Mucosa of rectum (tissue), 2 donors: ENCODE data around the gene HHAT.

Source experiments
- H3K27ac ChIP-seq, 2 donors: one replicate each; pipeline ENCODE4 v1.7.0; 2013; ENCODE audit warnings: inconsistent platforms in 2 of 2, low read depth in 2 of 2, low read length in 2 of 2
- H3K27me3 ChIP-seq, 2 donors: one replicate each; pipeline ENCODE4 v1.7.0; 2013; ENCODE audit warnings: low read length in 2 of 2; ENCODE audit not compliant: control insufficient read depth in 2 of 2, insufficient read depth in 2 of 2
- H3K36me3 ChIP-seq, 2 donors: one replicate each; pipeline ENCODE4 v1.7.0; 2013; ENCODE audit warnings: low read length in 2 of 2; ENCODE audit not compliant: control insufficient read depth in 2 of 2, insufficient read depth in 2 of 2
- H3K4me1 ChIP-seq, 2 donors: one replicate each; pipeline ENCODE4 v1.7.0; 2013; ENCODE audit warnings: low read length in 2 of 2, mild to moderate bottlenecking in 1 of 2; ENCODE audit not compliant: control insufficient read depth in 2 of 2, insufficient read depth in 2 of 2
- H3K4me3 ChIP-seq, 2 donors: one replicate each; pipeline ENCODE4 v1.7.0; 2013; ENCODE audit warnings: low read length in 2 of 2
- H3K9ac ChIP-seq, 2 donors: one replicate each; pipeline ENCODE4 v1.7.0; 2013; ENCODE audit warnings: low read length in 2 of 2, low read depth in 1 of 2, mild to moderate bottlenecking in 1 of 2
- H3K9me3 ChIP-seq, 2 donors: one replicate each; pipeline ENCODE4 v1.7.0; 2013; ENCODE audit warnings: low read length in 2 of 2; ENCODE audit not compliant: control insufficient read depth in 2 of 2
- donor health status: healthy.
- donor health status: Normal muscosa, but diverticular disease.

Gene HHAT

DNA sequence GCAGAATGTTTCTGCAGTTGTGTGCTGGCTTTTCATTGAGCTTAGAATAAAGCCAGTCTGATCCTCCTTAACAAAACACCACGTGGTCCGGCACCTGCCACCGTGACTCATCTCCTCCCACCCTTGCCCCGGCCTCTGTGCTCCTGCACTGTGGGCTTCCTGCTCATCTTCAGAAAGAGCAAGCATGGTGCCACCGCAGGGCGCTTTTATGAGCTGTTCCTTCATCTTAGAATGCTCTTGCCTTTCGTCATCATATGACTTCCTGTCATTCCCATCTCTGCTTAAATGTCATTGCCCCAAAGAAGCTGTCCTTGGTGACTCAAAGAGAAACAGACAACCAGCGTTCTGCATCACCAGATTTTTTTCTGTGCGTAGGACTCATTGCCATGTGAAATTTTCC, 117.8 kb downstream of the HHAT start:
- no peak overlapping the region for H3K9ac ChIP-seq
- no peak overlapping the region for H3K4me3 ChIP-seq
- no peaks in the 10 kb centered on the region for H3K36me3 ChIP-seq
- H3K27ac ChIP-seq, result no peak overlapping the region
- H3K9me3 ChIP-seq, result no peaks in the 10 kb centered on the region
- no peaks in the 10 kb centered on the region for H3K27me3 ChIP-seq
- no peaks in the 10 kb centered on the region for H3K4me1 ChIP-seq

DNA sequence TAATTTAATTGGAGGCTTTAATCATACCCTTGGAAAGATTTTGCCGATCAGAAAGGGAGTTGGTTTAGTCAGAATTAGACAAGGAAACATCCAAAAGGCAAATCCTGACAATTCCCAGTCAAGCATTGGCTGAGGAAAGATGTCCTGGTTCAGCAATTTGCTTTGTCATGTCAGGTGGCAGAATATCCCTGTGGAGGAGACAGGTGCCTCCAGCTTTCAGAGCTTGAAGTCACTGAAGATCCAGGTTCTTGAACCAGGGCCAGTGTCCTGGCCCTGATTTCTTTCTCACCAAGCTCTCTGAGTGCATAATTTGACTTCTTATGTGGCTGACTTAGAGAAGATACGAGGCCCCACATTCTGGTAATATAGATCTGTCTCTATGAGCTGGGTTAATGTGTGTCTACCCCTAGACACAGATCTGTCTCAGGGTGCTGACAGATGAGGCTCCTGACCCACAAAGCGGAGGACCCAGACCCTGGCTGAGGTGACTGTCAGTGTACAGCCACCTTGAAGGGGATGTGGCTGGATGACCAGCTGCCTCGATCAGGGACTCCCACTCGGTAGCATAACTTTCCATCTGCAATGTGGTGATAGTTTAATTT, 118.9 kb downstream of the HHAT start:
- Histone ChIP-seq H3K27me3 (no peaks in the 10 kb centered on the region), H3K36me3 (no peaks in the 10 kb centered on the region), H3K4me3 (no peak overlapping the region), H3K27ac (no peak overlapping the region), H3K9ac (no peak overlapping the region), H3K9me3 (no peaks in the 10 kb centered on the region), H3K4me1 (no peaks in the 10 kb centered on the region)

DNA sequence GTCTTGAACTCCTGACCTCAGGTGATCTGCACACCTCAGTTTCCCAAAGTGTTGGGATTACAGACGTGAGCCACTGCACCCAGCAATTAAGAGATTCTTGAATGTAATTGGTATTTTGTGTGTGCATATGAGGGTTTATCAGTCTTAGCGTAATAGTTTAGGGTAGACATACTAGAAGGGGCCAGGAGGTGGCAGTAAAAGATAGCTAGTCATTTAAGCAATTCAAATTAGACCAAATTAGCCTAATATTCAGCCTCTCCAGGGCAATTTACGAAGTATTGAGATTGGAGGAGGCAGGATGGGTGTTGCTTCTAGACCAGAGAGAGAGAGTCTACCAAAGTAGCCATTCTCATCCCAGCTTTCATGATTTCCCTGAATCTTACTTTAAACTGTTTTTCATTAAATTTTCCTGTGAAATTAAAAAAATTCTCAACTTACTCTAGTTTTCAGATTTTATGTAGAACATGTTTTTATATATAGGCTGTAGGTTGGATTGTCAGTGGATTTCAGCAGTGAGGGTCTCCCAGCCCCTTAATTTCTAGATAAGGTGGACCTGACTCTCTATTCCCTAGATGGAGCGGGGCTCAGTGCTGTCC, 119.7 kb downstream of the HHAT start:
- Histone ChIP-seq H3K4me1 (no peaks in the 10 kb centered on the region), H3K27ac (no peak overlapping the region), H3K27me3 (no peaks in the 10 kb centered on the region), H3K9ac (no peak overlapping the region), H3K9me3 (no peaks in the 10 kb centered on the region), H3K36me3 (no peaks in the 10 kb centered on the region), H3K4me3 (no peak overlapping the region)

DNA sequence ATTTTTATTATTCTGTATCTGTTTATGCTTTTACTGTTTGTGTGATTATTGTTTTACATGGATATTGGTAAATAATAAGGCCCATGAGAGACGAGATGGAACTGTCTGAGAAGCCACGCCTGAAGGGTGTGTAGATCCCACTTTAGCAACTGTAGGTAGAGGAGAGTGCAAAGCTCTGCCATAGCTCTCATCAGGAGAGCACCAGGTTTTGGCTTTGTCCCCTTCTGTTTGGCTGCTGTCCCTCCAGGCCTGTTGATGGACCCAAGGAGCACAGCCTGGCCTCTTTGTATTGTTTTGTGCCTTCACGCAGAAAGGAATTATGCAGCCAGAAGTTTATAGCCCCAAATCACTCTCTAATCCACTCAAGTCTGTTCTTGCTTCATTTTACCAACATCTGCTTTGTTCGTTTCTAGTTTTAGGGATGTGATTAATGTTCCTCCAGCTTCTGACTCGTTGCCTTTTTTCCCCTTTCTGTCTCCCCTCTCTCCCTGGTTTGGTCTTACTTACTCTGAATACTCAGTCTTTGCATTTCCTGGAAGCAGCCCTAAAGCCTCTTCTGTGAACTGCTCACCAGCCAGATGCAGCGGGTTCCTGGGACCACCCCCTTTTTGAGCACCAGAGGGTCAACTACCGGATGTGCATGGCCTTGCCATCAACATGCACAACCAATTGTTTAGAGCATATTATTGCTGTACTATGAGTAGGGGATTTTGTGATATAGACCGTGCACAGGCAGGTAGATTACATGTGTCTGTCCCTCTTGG, 127.3 kb downstream of the HHAT start:
- no peak overlapping the region for H3K9ac ChIP-seq
- H3K27ac ChIP-seq, result no peak overlapping the region
- H3K4me1 ChIP-seq, result no peaks in the 10 kb centered on the region
- H3K4me3 ChIP-seq, result no peak overlapping the region
- no peaks in the 10 kb centered on the region for H3K9me3 ChIP-seq
- H3K36me3 ChIP-seq, result no peaks in the 10 kb centered on the region
- H3K27me3 ChIP-seq, result no peaks in the 10 kb centered on the region

DNA sequence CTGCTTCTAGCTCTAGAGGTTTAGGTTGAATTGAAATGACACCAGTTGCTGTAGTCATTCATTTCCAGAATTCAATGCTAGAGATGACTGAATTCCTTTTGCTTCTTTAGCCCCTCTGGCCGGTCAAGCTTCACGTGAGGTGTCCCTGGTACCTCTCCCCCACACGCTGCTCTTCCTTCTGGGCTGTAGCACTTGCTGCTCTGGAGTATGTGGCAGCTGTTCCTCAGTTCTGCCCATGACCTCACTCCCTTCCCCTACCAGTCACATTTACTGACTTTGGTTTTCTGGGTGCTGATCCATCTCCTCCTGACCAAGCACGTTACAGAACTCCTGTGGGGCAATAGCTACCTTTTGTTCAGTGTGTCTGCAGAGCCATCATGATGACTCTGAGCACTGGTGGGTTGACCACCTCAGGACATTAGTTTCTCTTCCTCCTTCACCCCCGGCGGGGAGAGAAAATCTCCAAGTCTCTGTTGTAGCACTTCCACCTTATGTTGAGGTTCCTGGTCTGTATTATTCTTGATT, 128.1 kb downstream of the HHAT start:
- Histone ChIP-seq H3K4me3 (no peak overlapping the region), H3K27ac (no peak overlapping the region), H3K4me1 (no peaks in the 10 kb centered on the region), H3K9ac (no peak overlapping the region), H3K9me3 (no peaks in the 10 kb centered on the region), H3K27me3 (no peaks in the 10 kb centered on the region), H3K36me3 (no peaks in the 10 kb centered on the region)

DNA sequence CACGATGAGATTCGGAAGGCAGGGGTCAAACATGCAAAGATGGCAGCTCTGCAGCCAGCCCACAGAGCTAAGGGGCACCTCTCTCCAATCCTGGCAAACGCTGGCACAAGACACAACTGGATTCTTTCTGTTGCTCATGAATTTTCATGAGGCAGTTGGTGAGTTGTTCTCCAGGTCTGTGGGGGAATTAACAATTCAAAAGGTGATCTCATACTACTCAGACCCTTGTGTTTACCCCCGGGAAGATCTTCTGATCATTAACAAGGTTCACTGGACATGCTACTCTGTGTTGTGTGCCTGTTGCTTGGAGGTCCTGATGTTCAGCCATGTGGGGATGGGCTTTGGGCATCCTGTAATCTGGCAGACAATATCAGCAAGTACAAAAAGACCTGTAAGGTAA, 128.9 kb downstream of the HHAT start:
- no peaks in the 10 kb centered on the region for H3K4me1 ChIP-seq
- H3K27me3 ChIP-seq, result no peaks in the 10 kb centered on the region
- no peak overlapping the region for H3K27ac ChIP-seq
- no peaks in the 10 kb centered on the region for H3K36me3 ChIP-seq
- no peak overlapping the region for H3K4me3 ChIP-seq
- no peak overlapping the region for H3K9ac ChIP-seq
- no peaks in the 10 kb centered on the region for H3K9me3 ChIP-seq

DNA sequence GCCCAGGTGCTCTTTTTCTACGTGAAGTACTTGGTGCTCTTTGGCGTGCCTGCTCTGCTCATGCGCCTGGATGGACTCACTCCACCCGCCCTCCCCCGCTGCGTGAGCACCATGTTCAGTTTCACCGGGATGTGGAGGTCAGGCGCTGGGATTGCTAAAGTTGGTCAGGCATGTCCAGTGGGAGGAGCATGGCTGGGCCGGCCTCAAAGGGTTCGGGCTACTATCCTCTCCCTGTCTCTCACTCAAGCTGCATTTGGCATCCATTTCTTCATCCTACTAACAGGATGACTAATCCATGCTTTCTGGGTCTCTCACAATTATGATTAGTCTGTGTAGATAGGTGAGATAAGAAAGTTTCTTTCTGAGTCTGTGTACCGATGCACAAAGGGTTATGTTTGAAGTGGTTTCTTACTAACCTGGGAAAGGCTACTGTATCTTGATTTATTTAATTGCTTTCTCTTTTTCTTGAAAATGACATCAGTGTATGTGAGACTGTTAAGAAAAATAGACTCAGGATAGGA, 135.9 kb downstream of the HHAT start:
- H3K4me3 ChIP-seq, result no peak overlapping the region
- H3K9ac ChIP-seq, result no peak overlapping the region
- H3K27ac ChIP-seq, result no peak overlapping the region
- no peaks in the 10 kb centered on the region for H3K27me3 ChIP-seq
- no peaks in the 10 kb centered on the region for H3K9me3 ChIP-seq
- no peaks in the 10 kb centered on the region for H3K4me1 ChIP-seq
- H3K36me3 ChIP-seq, result no peaks in the 10 kb centered on the region

DNA sequence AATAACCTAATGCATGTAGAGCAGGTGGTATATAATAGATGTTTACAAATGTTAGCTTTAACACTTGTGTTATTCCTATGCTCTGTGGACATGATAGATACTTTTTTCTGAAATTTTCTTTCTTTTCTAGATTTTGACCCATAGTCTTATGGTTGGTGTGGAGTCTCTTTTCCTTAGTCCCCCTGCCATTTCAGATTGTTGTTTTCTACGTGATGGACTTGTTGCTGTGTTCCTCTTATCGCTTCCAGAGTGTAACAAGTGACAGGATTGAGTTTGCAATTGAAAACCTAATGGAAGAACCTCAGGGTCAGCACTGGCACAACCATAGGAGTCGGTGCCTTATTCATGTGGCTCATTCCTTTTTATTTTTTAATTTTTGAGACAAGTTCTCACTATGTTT, 136.4 kb downstream of the HHAT start:
- no peak overlapping the region for H3K9ac ChIP-seq

DNA sequence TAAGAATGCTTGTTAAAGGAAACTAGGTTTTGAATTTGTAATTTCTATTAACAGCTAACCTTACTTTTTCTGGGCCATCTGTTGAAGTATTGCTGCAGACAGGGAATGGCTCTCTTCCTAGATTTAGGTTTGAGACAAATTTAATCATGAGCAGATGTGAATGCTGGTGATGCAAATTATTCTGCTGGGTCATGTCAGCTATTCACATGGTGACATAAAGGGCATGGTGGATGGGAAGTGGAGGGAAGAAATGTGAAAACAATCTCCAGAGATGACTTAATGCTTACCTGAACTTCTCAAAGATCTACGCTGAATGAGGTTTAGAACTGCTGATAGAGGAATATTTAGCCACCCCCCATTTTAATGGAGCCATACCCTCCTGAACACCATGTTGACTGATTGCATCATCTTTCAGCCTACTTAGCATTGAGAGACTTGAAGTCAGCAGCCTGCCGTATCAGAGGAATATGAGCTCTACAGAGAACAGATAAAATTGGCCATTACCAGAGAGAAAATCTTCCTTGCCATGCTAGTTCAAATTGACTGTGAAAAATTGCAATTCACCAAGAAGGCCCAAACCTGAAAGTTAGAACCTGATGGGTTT, 138.8 kb downstream of the HHAT start:
- H3K4me1 ChIP-seq, result no peaks in the 10 kb centered on the region
- no peak overlapping the region for H3K4me3 ChIP-seq
- no peaks in the 10 kb centered on the region for H3K9me3 ChIP-seq
- no peak overlapping the region for H3K9ac ChIP-seq
- H3K36me3 ChIP-seq, result no peaks in the 10 kb centered on the region
- no peak overlapping the region for H3K27ac ChIP-seq
- H3K27me3 ChIP-seq, result no peaks in the 10 kb centered on the region

More for the DNA sequence above, 136.4 kb downstream of the HHAT start:
- Histone ChIP-seq H3K36me3 (no peaks in the 10 kb centered on the region), H3K27me3 (no peaks in the 10 kb centered on the region), H3K27ac (no peak overlapping the region), H3K4me3 (no peak overlapping the region), H3K4me1 (no peaks in the 10 kb centered on the region), H3K9me3 (no peaks in the 10 kb centered on the region)

DNA sequence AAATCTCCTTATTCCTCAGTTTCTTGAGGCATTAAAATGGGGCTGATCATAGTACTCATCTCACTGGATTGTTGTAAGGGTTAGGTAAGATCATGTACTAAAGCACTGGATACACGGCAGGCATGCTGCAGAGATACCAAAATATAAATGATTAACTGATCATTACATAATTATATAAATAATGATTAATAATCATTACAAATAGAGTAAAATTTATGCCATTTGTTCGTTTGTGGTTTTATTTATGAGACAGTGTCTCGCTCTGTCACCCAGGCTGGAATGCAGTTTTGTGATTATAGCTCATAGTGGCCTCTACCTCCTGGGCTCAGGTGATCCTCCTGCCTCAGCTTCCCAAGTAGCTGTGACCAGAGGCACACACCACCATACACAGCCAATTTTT, 140.7 kb downstream of the HHAT start:
- H3K9ac ChIP-seq, result no peak overlapping the region
- no peaks in the 10 kb centered on the region for H3K9me3 ChIP-seq
- no peak overlapping the region for H3K27ac ChIP-seq
- H3K4me3 ChIP-seq, result no peak overlapping the region
- H3K36me3 ChIP-seq, result no peaks in the 10 kb centered on the region
- H3K27me3 ChIP-seq, result no peaks in the 10 kb centered on the region
- H3K4me1 ChIP-seq, result no peaks in the 10 kb centered on the region
